Liver (tissue), 9 donors: ENCODE results near the gene SCN3A. TPM values are rescaled to one million over a fixed set of nuclear protein-coding genes. Genes with fewer than 3 reads are reported as not detected.

Source experiments
- DNase-seq: peaks from one replicate; pipeline ENCODE4 v3.0.0-alpha.2; 2017; ENCODE audit warnings: low spot score
- H3K27ac ChIP-seq, 2 donors: one replicate each; pipeline ENCODE4 v1.7.0; 2013; ENCODE audit warnings: inconsistent platforms in 2 of 2, low read length in 2 of 2, control low read depth in 1 of 2, low read depth in 1 of 2, mild to moderate bottlenecking in 1 of 2
- H3K27me3 ChIP-seq, 4 donors: one replicate each; pipeline versions ENCODE4 v1.6.1 to v1.7.0; 2013; ENCODE audit warnings: low read length in 3 of 4, inconsistent platforms in 1 of 4, mild to moderate bottlenecking in 1 of 4, moderate library complexity in 1 of 4; ENCODE audit not compliant: control insufficient read depth in 4 of 4, insufficient read depth in 4 of 4
- H3K36me3 ChIP-seq, 4 donors: one replicate each; pipeline versions ENCODE4 v1.6.1 to v1.7.0; 2013; ENCODE audit warnings: low read length in 3 of 4, mild to moderate bottlenecking in 3 of 4, low read depth in 1 of 4, moderate library complexity in 1 of 4; ENCODE audit not compliant: control insufficient read depth in 4 of 4, insufficient read depth in 3 of 4
- H3K4me1 ChIP-seq, 4 donors: one replicate each; pipeline versions ENCODE4 v1.6.1 to v1.7.0; 2013; ENCODE audit warnings: low read length in 3 of 4, mild to moderate bottlenecking in 3 of 4, moderate library complexity in 1 of 4; ENCODE audit not compliant: control insufficient read depth in 4 of 4, insufficient read depth in 4 of 4
- H3K4me3 ChIP-seq, 3 donors: one replicate each; pipeline versions ENCODE4 v1.6.1 to v1.7.0; 2013; ENCODE audit warnings: low read length in 3 of 3, control low read depth in 1 of 3, low read depth in 1 of 3, mild to moderate bottlenecking in 1 of 3
- H3K9ac ChIP-seq, 2 donors: one replicate each; pipeline ENCODE4 v1.7.0; 2013; ENCODE audit warnings: low read length in 2 of 2, mild to moderate bottlenecking in 2 of 2, moderate library complexity in 2 of 2, control low read depth in 1 of 2, low read depth in 1 of 2
- H3K9me3 ChIP-seq, 4 donors: one replicate each; pipeline versions ENCODE4 v1.6.1 to v1.7.0; 2013; ENCODE audit warnings: low read length in 3 of 4; ENCODE audit not compliant: control insufficient read depth in 4 of 4
- EGR1 ChIP-seq, 2 donors: IDR thresholded peaks; 2 replicates each; pipeline ENCODE4 v1.6.1; 2016 to 2018; ENCODE audit warnings: antibody characterized with exemption in 2 of 2, low read depth in 2 of 2
- FOXA1 ChIP-seq: IDR thresholded peaks from 2 replicates; pipeline ENCODE4 v1.6.1; 2016; ENCODE audit warnings: antibody characterized with exemption
- FOXA2 ChIP-seq: IDR thresholded peaks from 2 replicates; pipeline ENCODE4 v1.6.1; 2016; ENCODE audit warnings: antibody characterized with exemption
- GABPA ChIP-seq, 2 donors: IDR thresholded peaks in 1 of 2; conservative IDR thresholded peaks in 1 of 2; 2 replicates each; pipeline ENCODE4 v1.6.1; 2016; ENCODE audit warnings: antibody characterized with exemption in 2 of 2, mild to moderate bottlenecking in 1 of 2, moderate library complexity in 1 of 2
- HNF4A ChIP-seq, 2 donors: conservative IDR thresholded peaks; 2 replicates each; pipeline ENCODE4 v1.6.1; 2016; ENCODE audit warnings: antibody characterized with exemption in 2 of 2, mild to moderate bottlenecking in 2 of 2
- HNF4G ChIP-seq: IDR thresholded peaks from 2 replicates; pipeline ENCODE4 v1.6.1; 2016; ENCODE audit warnings: antibody characterized with exemption
- JUND ChIP-seq, 2 donors: IDR thresholded peaks; 2 replicates each; pipeline ENCODE4 v1.6.1; 2016; ENCODE audit warnings: antibody characterized with exemption in 2 of 2
- NR2F2 ChIP-seq: IDR thresholded peaks from 2 replicates; pipeline ENCODE4 v1.6.1; 2016; ENCODE audit warnings: antibody characterized with exemption
- RAD21 ChIP-seq, 2 donors: IDR thresholded peaks; 2 replicates each; pipeline ENCODE4 v1.6.1; 2016; ENCODE audit warnings: antibody characterized with exemption in 2 of 2, mild to moderate bottlenecking in 2 of 2
- RXRA ChIP-seq, 2 donors: IDR thresholded peaks; 2 replicates each; pipeline ENCODE4 v1.6.1; 2017 to 2018; ENCODE audit warnings: antibody characterized with exemption in 2 of 2, mild to moderate bottlenecking in 1 of 2
- SP1 ChIP-seq: IDR thresholded peaks from 2 replicates; pipeline ENCODE4 v1.6.1; 2018; ENCODE audit warnings: antibody characterized with exemption, mild to moderate bottlenecking
- TAF1 ChIP-seq: conservative IDR thresholded peaks from 2 replicates; pipeline ENCODE4 v1.6.1; 2016; ENCODE audit warnings: antibody characterized with exemption, mild to moderate bottlenecking
- YY1 ChIP-seq: IDR thresholded peaks from 2 replicates; pipeline ENCODE4 v1.6.1; 2016; ENCODE audit warnings: antibody characterized with exemption, mild to moderate bottlenecking
- WGBS: extraction: QIAGEN DNeasy Blood & Tissue Kit; methylation state at CpG from one replicate; pipeline ENCODE4 v1.1.7; 2013; 5-methylcytosine and 5-hydroxymethylcytosine counted together
- polyA plus RNA-seq, 2 donors: library from polyadenylated mRNA; stranded (reverse) in 1 of 2; unstranded in 1 of 2; fragments of 200-250 nt in 1 of 2; fragments of >200 nt in 1 of 2; fragmentation: Nextera tagmentation in 1 of 2; extraction: Ambion mirVana in 1 of 2; gene quantifications; one replicate each; pipeline versions ENCODE4 v1.2.1 to v1.2.3, GENCODE V29; 2013 to 2015
- total RNA-seq, 2 donors: library from RNA; depleted of rRNA; stranded (reverse); fragments of >200 nt; gene quantifications; one replicate each; pipeline ENCODE4 v1.2.3, GENCODE V29; 2014
- TF ChIP-seq, protein P1 (sequence below): IDR thresholded peaks from 2 replicates; pipeline ENCODE4 v1.6.1; 2016; ENCODE audit warnings: antibody characterized with exemption, mild to moderate bottlenecking
- TF ChIP-seq, protein P2 (sequence below): IDR thresholded peaks from 2 replicates; pipeline ENCODE4 v1.6.1; 2016; ENCODE audit warnings: antibody characterized with exemption
- TF ChIP-seq, protein P3 (sequence below): fragments of 150-350 bp; IDR thresholded peaks from 2 replicates; pipeline ENCODE4 v1.5.1; 2017; ENCODE audit warnings: improper control_type of control experiment, low read depth, low read length; ENCODE audit not compliant: missing input control
- TF ChIP-seq, protein P4 (sequence below): IDR thresholded peaks from 2 replicates; pipeline ENCODE4 v1.6.1; 2016; ENCODE audit warnings: antibody characterized with exemption
- TF ChIP-seq, protein P5 (sequence below): IDR thresholded peaks from 2 replicates; pipeline ENCODE4 v1.6.1; 2016; ENCODE audit warnings: antibody characterized with exemption
- donor health status: healthy.
- donor health status: healthy.
- donor health status: healthy.
- donor health status: healthy.
- donor health status: healthy.

The SCN3A gene
- total and polyA plus RNA-seq, 4 donors, result 0.05 to 1.0 (median 0.29) TPM

DNA sequence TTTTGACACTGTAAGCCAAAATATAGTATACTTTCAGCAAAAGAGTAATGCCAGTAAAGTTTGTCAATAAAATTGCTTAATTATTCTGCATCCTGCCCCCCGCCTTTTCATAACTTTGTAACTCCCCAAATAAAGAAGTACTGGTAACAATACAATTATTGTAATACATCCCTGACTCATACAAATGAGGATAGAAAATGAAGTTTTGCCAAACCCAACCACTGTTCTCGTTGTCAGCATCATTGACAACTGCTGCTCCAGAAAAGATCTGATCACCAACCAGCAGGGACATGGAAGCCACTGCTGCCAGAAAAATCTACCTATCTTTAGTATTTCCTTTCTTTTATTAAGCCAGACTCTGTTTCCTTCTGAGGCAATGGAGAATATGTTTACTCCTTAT, 27.1 kb downstream of the SCN3A start:
- Histone ChIP-seq H3K4me3 (no peak overlapping the region), H3K4me1 (no peaks in the 10 kb centered on the region), H3K27me3 (no peaks in the 10 kb centered on the region), H3K27ac (no peak overlapping the region), H3K9ac (no peak overlapping the region), H3K9me3 (no peaks in the 10 kb centered on the region), H3K36me3 (no peaks in the 10 kb centered on the region)
- DNase-seq, result no peak
- 84% methylated on average over 2 of the region's 2 CpGs for WGBS
- no peak for TF ChIP-seq GABPA (IDR thresholded peaks at IDR 0.05 in 1 of 2, conservative IDR thresholded peaks at IDR 0.05 in 1 of 2)
- no peak for TF ChIP-seq HNF4A (conservative IDR thresholded peaks at IDR 0.05)
- TF ChIP-seq FOXA1, result no peak
- no peak for TF ChIP-seq EGR1 (IDR thresholded peaks at IDR 0.05; ENCODE audit: low read depth in 2 of 2)
- TF ChIP-seq, protein P1, sequence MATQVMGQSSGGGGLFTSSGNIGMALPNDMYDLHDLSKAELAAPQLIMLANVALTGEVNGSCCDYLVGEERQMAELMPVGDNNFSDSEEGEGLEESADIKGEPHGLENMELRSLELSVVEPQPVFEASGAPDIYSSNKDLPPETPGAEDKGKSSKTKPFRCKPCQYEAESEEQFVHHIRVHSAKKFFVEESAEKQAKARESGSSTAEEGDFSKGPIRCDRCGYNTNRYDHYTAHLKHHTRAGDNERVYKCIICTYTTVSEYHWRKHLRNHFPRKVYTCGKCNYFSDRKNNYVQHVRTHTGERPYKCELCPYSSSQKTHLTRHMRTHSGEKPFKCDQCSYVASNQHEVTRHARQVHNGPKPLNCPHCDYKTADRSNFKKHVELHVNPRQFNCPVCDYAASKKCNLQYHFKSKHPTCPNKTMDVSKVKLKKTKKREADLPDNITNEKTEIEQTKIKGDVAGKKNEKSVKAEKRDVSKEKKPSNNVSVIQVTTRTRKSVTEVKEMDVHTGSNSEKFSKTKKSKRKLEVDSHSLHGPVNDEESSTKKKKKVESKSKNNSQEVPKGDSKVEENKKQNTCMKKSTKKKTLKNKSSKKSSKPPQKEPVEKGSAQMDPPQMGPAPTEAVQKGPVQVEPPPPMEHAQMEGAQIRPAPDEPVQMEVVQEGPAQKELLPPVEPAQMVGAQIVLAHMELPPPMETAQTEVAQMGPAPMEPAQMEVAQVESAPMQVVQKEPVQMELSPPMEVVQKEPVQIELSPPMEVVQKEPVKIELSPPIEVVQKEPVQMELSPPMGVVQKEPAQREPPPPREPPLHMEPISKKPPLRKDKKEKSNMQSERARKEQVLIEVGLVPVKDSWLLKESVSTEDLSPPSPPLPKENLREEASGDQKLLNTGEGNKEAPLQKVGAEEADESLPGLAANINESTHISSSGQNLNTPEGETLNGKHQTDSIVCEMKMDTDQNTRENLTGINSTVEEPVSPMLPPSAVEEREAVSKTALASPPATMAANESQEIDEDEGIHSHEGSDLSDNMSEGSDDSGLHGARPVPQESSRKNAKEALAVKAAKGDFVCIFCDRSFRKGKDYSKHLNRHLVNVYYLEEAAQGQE, result no peak
- TF ChIP-seq, protein P2, sequence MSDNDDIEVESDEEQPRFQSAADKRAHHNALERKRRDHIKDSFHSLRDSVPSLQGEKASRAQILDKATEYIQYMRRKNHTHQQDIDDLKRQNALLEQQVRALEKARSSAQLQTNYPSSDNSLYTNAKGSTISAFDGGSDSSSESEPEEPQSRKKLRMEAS, result no peak
- no peak for TF ChIP-seq RAD21 (IDR thresholded peaks at IDR 0.05)
- TF ChIP-seq YY1, result no peak
- no peak for TF ChIP-seq RXRA (IDR thresholded peaks at IDR 0.05)
- no peak for TF ChIP-seq HNF4G
- TF ChIP-seq SP1, result no peak
- TF ChIP-seq, protein P3, sequence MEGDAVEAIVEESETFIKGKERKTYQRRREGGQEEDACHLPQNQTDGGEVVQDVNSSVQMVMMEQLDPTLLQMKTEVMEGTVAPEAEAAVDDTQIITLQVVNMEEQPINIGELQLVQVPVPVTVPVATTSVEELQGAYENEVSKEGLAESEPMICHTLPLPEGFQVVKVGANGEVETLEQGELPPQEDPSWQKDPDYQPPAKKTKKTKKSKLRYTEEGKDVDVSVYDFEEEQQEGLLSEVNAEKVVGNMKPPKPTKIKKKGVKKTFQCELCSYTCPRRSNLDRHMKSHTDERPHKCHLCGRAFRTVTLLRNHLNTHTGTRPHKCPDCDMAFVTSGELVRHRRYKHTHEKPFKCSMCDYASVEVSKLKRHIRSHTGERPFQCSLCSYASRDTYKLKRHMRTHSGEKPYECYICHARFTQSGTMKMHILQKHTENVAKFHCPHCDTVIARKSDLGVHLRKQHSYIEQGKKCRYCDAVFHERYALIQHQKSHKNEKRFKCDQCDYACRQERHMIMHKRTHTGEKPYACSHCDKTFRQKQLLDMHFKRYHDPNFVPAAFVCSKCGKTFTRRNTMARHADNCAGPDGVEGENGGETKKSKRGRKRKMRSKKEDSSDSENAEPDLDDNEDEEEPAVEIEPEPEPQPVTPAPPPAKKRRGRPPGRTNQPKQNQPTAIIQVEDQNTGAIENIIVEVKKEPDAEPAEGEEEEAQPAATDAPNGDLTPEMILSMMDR, result no peak
- TF ChIP-seq FOXA2, result no peak
- TF ChIP-seq, protein P4, sequence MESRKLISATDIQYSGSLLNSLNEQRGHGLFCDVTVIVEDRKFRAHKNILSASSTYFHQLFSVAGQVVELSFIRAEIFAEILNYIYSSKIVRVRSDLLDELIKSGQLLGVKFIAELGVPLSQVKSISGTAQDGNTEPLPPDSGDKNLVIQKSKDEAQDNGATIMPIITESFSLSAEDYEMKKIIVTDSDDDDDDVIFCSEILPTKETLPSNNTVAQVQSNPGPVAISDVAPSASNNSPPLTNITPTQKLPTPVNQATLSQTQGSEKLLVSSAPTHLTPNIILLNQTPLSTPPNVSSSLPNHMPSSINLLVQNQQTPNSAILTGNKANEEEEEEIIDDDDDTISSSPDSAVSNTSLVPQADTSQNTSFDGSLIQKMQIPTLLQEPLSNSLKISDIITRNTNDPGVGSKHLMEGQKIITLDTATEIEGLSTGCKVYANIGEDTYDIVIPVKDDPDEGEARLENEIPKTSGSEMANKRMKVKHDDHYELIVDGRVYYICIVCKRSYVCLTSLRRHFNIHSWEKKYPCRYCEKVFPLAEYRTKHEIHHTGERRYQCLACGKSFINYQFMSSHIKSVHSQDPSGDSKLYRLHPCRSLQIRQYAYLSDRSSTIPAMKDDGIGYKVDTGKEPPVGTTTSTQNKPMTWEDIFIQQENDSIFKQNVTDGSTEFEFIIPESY, result no peak
- no peak for TF ChIP-seq TAF1
- TF ChIP-seq, protein P5, sequence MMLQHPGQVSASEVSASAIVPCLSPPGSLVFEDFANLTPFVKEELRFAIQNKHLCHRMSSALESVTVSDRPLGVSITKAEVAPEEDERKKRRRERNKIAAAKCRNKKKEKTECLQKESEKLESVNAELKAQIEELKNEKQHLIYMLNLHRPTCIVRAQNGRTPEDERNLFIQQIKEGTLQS, result no peak
- no peak for TF ChIP-seq NR2F2
- TF ChIP-seq JUND (IDR thresholded peaks at IDR 0.05), result no peak
